HG02588 (cell line): ENCODE data around the gene CAPN10.

Source experiments
- ATAC-seq: cut with Tn5 transposase; IDR thresholded peaks from one replicate; pipeline ENCODE4 v1.9.1; 2021; ENCODE audit warnings: mild to moderate bottlenecking, moderate library complexity; ENCODE audit not compliant: unreplicated experiment

The CAPN10 gene

GRCh38 chr2:240588669-240589068 lies 2.1 kb downstream of the CAPN10 start:
- ATAC-seq: no peak

GRCh38 chr2:240589375-240589774 lies 2.8 kb downstream of the CAPN10 start:
- ATAC-seq: no peak

- ATAC-seq: no peak
Observed at GRCh38 chr2:240589850-240590525, 3.5 kb downstream of the CAPN10 start.

GRCh38 chr2:240590681-240591111 lies 4.2 kb downstream of the CAPN10 start:
- ATAC-seq: no peak

GRCh38 chr2:240591226-240591625 lies 4.7 kb downstream of the CAPN10 start:
- ATAC-seq: no peak

- no peak for ATAC-seq
Observed at GRCh38 chr2:240591784-240592183, 5.2 kb downstream of the CAPN10 start.

- no peak for ATAC-seq
Observed at GRCh38 chr2:240593026-240593702, 6.6 kb downstream of the CAPN10 start.

- no peak for ATAC-seq
Observed at GRCh38 chr2:240593703-240594451, 7.3 kb downstream of the CAPN10 start.

- no peak for ATAC-seq
Observed at GRCh38 chr2:240594511-240595380, 8.2 kb downstream of the CAPN10 start.

GRCh38 chr2:240595381-240596079 lies 9.0 kb downstream of the CAPN10 start:
- ATAC-seq: no peak

- ATAC-seq: no peak
Observed at GRCh38 chr2:240596080-240596460, 9.5 kb downstream of the CAPN10 start.

GRCh38 chr2:240596491-240596931 lies 10.0 kb downstream of the CAPN10 start:
- ATAC-seq: no peak

- ATAC-seq: no peak
Observed at GRCh38 chr2:240597054-240597418, 10.5 kb downstream of the CAPN10 start.

- ATAC-seq: no peak
Observed at GRCh38 chr2:240597419-240598181, 11.1 kb downstream of the CAPN10 start.

GRCh38 chr2:240598311-240598911 lies 11.9 kb downstream of the CAPN10 start:
- no peak for ATAC-seq

GRCh38 chr2:240599141-240599583 lies 12.6 kb downstream of the CAPN10 start:
- ATAC-seq: no peak

GRCh38 chr2:240600451-240600961 lies 14.0 kb downstream of the CAPN10 start:
- ATAC-seq: no peak

GRCh38 chr2:240601061-240601830 lies 14.7 kb downstream of the CAPN10 start:
- ATAC-seq: no peak
